CD4-positive, alpha-beta memory T cell (primary cell): Measurements from ENCODE around the gene FAM13B. TPM values are rescaled to one million over a fixed set of nuclear protein-coding genes. Genes with fewer than 3 reads are reported as not detected.
"Not testable (repeated sequence)": the region's sequence is repeated elsewhere in the genome, so short reads cannot be mapped to it uniquely, and the experiment has no call there.

Experiments
- CTCF ChIA-PET: fragments of 350-600 bp; sonication (Branson Sonifier 250); formaldehyde crosslinking; loops from one replicate; lab custom pipeline; 2021; ENCODE audit warnings: inconsistent platforms; ENCODE audit not compliant: partially characterized antibody; lab: Charles Lee
- POLR2A ChIA-PET: fragments of 350-600 bp; sonication (Branson Sonifier 250); formaldehyde crosslinking; loops from one replicate; lab custom pipeline; 2021; ENCODE audit not compliant: partially characterized antibody; lab: Charles Lee
- DNase-seq, 5 donors: peaks; one replicate each; pipeline versions ENCODE4 v3.0.0 to v3.0.0-alpha.2; 2020 to 2022; ENCODE audit warnings: mixed read lengths in 1 of 5
- H3K27ac ChIP-seq: one replicate; pipeline ENCODE4 v1.7.0; 2013; ENCODE audit warnings: low read depth, low read length
- H3K27me3 ChIP-seq: 2 replicates; pipeline ENCODE4 v1.7.0; 2013; ENCODE audit warnings: mild to moderate bottlenecking, low read length, moderate library complexity; ENCODE audit not compliant: insufficient read depth
- H3K36me3 ChIP-seq: 2 replicates; pipeline ENCODE4 v1.7.0; 2013; ENCODE audit warnings: mild to moderate bottlenecking, low read length, moderate library complexity; ENCODE audit not compliant: insufficient read depth
- H3K4me1 ChIP-seq: 2 replicates; pipeline ENCODE4 v1.7.0; 2013; ENCODE audit warnings: mild to moderate bottlenecking, low read length, moderate library complexity; ENCODE audit not compliant: insufficient read depth
- H3K4me3 ChIP-seq, 2 donors: one replicate each; pipeline ENCODE4 v1.7.0; 2013; ENCODE audit warnings: low read length in 2 of 2, mild to moderate bottlenecking in 1 of 2
- H3K9me3 ChIP-seq, 2 donors: one replicate each; pipeline ENCODE4 v1.7.0; 2013; ENCODE audit warnings: low read length in 2 of 2, control low read depth in 1 of 2; ENCODE audit not compliant: control insufficient read depth in 1 of 2
- H3K27ac Mint-ChIP-seq, 7 donors: one replicate each; pipeline ENCODE4 v1.8.0; 2020 to 2021; ENCODE audit warnings: mixed read lengths in 7 of 7, mild to moderate bottlenecking in 6 of 7, inconsistent platforms in 3 of 7, moderate library complexity in 3 of 7
- H3K27me3 Mint-ChIP-seq, 2 donors: one replicate each; pipeline ENCODE4 v1.8.0; 2020 to 2021; ENCODE audit warnings: mixed read lengths in 2 of 2
- H3K36me3 Mint-ChIP-seq, 2 donors: one replicate each; pipeline ENCODE4 v1.8.0; 2020 to 2021; ENCODE audit warnings: mixed read lengths in 2 of 2, inconsistent platforms in 1 of 2, mild to moderate bottlenecking in 1 of 2
- H3K4me1 Mint-ChIP-seq, 4 donors: one replicate each; pipeline ENCODE4 v1.8.0; 2020 to 2021; ENCODE audit warnings: mixed read lengths in 4 of 4, mild to moderate bottlenecking in 1 of 4
- H3K4me3 Mint-ChIP-seq, 8 donors: one replicate each; pipeline ENCODE4 v1.8.0; 2020 to 2021; ENCODE audit warnings: mixed read lengths in 8 of 8, mild to moderate bottlenecking in 7 of 8, moderate library complexity in 6 of 8, inconsistent platforms in 3 of 8
- H3K9me3 Mint-ChIP-seq, 8 donors: one replicate each; pipeline ENCODE4 v1.8.0; 2020 to 2021; ENCODE audit warnings: mixed read lengths in 8 of 8, mild to moderate bottlenecking in 5 of 8, inconsistent platforms in 3 of 8, moderate library complexity in 1 of 8
- intact Hi-C: fragments of 100-400 bp; cut with micrococcal nuclease; formaldehyde crosslinking; loops from one replicate; pipeline ENCODE4 v1.15.1; 2023
- polyA plus RNA-seq, 2 donors: library from polyadenylated mRNA; unstranded; fragments of 300-500 nt; fragmentation: Illumina TruSeq; gene quantifications; one replicate each; pipeline ENCODE4 v1.2.3, GENCODE V29; 2021
- total RNA-seq, 2 experiments: library from RNA; stranded (reverse); gene quantifications; one replicate each; pipeline ENCODE4 v1.2.3, GENCODE V29; 2021

The FAM13B gene
- total and polyA plus RNA-seq, 4 experiments from 2014 or later = 14.4 to 66.6 (median 45.5) TPM

- H3K27ac Mint-ChIP-seq = no peak overlapping the region
- no peak for DNase-seq
- no peak overlapping the region for H3K4me3 Mint-ChIP-seq
- peaks cover 0 to 1% of the 10 kb centered on the region in 2 donors for H3K27me3 Mint-ChIP-seq
- ChIA-PET CTCF (interaction anchor here (0.8 kb wide), 1 partner anchor 16 kb away, joined by 3 read pairs; no protein-coding TSS in a partner anchor), POLR2A (no interaction called here)
- H3K4me3 ChIP-seq = no peak overlapping the region
- no peaks in the 10 kb centered on the region for H3K9me3 ChIP-seq
- H3K4me1 ChIP-seq = no peaks in the 10 kb centered on the region
- H3K9me3 Mint-ChIP-seq = no peaks in the 10 kb centered on the region
- H3K27ac ChIP-seq = no peak overlapping the region
- no peaks in the 10 kb centered on the region for H3K27me3 ChIP-seq
- H3K36me3 Mint-ChIP-seq = no peaks in the 10 kb centered on the region
- intact Hi-C loops = no loop called here
- peaks cover 2 to 11% (median 7%) of the 10 kb centered on the region in 4 donors for H3K4me1 Mint-ChIP-seq
- H3K36me3 ChIP-seq = no peaks in the 10 kb centered on the region
Measured at GRCh38 chr5:138051441-138052296, 18.8 kb upstream of the FAM13B start.

- H3K4me1 Mint-ChIP-seq, DNase-seq, H3K4me3 ChIP-seq, intact Hi-C loops, H3K27ac ChIP-seq, H3K27me3 ChIP-seq, H3K36me3 Mint-ChIP-seq, H3K4me1 ChIP-seq, POLR2A ChIA-PET, H3K9me3 ChIP-seq, H3K4me3 Mint-ChIP-seq, H3K27me3 Mint-ChIP-seq, H3K27ac Mint-ChIP-seq, CTCF ChIA-PET, H3K9me3 Mint-ChIP-seq, H3K36me3 ChIP-seq: not testable (repeated sequence)
Measured at GRCh38 chr5:138045283-138045682, 12.4 kb upstream of the FAM13B start.

GRCh38 chr5:138038826-138039225, 5.9 kb upstream of the FAM13B start:
- Mint-ChIP-seq H3K27me3 (no peaks in the 10 kb centered on the region), H3K27ac (no peak overlapping the region), H3K4me3 (no peak overlapping the region), H3K4me1 (peaks cover 5 to 11% (median 8%) of the 10 kb centered on the region in 4 donors), H3K36me3 (peaks cover 0 to 1% of the 10 kb centered on the region in 2 donors), H3K9me3 (no peaks in the 10 kb centered on the region)
- intact Hi-C loops = loop anchor here (10.0 kb wide), 1 partner anchor 536 kb away; the partner anchor contains the start of gene HSPA9
- Histone ChIP-seq H3K27ac (no peak overlapping the region), H3K4me3 (no peak overlapping the region), H3K27me3 (no peaks in the 10 kb centered on the region), H3K9me3 (no peaks in the 10 kb centered on the region), H3K36me3 (no peaks in the 10 kb centered on the region), H3K4me1 (peaks cover 3% of the 10 kb centered on the region)
- no peak for DNase-seq
- ChIA-PET POLR2A (no interaction called here), CTCF (interaction anchor here (0.6 to 8.1 kb wide), 6 partner anchors 9 to 409 kb away, joined by 3 to 136 read pairs (median 3); no protein-coding TSS in a partner anchor)

DNA sequence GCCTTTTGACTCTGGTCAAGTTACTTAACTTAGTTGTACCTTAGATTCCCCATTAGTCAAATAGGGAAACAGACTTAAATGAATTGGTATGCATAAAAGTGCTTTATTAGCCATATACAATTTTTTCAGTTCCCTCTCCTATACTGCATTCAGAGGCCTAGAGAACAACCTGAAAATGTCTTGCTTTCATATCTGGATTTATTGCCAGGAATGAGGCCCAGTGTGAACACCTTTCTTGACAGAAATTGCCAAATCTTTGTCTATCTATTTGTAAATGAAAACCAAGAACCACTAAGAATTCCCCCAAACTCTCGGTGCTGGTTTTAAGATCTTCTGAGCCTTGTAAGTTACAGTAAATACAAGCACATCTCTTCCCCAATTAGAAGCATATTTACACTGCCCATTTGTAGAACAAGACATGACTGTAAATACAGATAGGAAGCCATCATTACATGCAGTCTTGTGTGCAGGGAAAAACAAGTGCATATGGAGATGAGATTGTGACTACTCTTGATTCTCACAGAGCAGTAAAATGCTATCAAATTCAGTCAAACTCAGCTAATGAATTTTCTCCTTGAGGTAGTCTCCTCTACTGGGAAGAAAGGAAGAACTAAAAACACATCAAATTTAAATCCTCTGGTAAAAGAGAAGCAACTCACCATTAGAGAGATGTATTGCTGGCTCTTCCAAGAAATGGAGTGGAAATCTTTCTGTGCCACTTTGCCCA, 5.2 kb upstream of the FAM13B start:
- no peak overlapping the region for H3K27ac ChIP-seq
- H3K4me1 Mint-ChIP-seq = peaks cover 9 to 18% (median 13%) of the 10 kb centered on the region in 4 donors
- H3K9me3 ChIP-seq = no peaks in the 10 kb centered on the region
- ChIA-PET CTCF (interaction anchor here (0.6 to 8.1 kb wide), 7 partner anchors 8 to 427 kb away, joined by 3 to 136 read pairs (median 3); partner anchors contain the start of gene EGR1), POLR2A (no interaction called here)
- intact Hi-C loops = loop anchor here (2.0 to 10.0 kb wide), 2 partner anchors 141 to 537 kb away; partner anchors contain the start of genes BRD8, HSPA9 and KIF20A
- H3K36me3 ChIP-seq = no peaks in the 10 kb centered on the region
- H3K4me1 ChIP-seq = peaks cover 8% of the 10 kb centered on the region
- no peak overlapping the region for H3K4me3 ChIP-seq
- no peak overlapping the region for H3K27ac Mint-ChIP-seq
- no peaks in the 10 kb centered on the region for H3K9me3 Mint-ChIP-seq
- no peak for DNase-seq
- peaks cover 0 to 1% of the 10 kb centered on the region in 2 donors for H3K36me3 Mint-ChIP-seq
- H3K27me3 Mint-ChIP-seq = no peaks in the 10 kb centered on the region
- H3K4me3 Mint-ChIP-seq = no peak overlapping the region
- no peaks in the 10 kb centered on the region for H3K27me3 ChIP-seq

- no peaks in the 10 kb centered on the region for H3K27me3 ChIP-seq
- Mint-ChIP-seq H3K4me3 (no peak overlapping the region), H3K27ac (no peak overlapping the region), H3K27me3 (no peaks in the 10 kb centered on the region), H3K9me3 (no peaks in the 10 kb centered on the region), H3K36me3 (peaks cover 0 to 4% of the 10 kb centered on the region in 2 donors), H3K4me1 (peaks cover 9 to 24% (median 14%) of the 10 kb centered on the region in 4 donors)
- intact Hi-C loops = loop anchor here (2.0 to 10.0 kb wide), 2 partner anchors 142 to 538 kb away; partner anchors contain the start of genes BRD8, HSPA9 and KIF20A
- H3K4me3 ChIP-seq = no peak overlapping the region
- ChIA-PET POLR2A (no interaction called here), CTCF (interaction anchor here (1.4 to 8.1 kb wide), 7 partner anchors 10 to 428 kb away, joined by 3 to 136 read pairs (median 10); partner anchors contain the start of gene EGR1)
- no peaks in the 10 kb centered on the region for H3K9me3 ChIP-seq
- no peak for DNase-seq
- H3K27ac ChIP-seq = no peak overlapping the region
- H3K36me3 ChIP-seq = no peaks in the 10 kb centered on the region
- peaks cover 8% of the 10 kb centered on the region for H3K4me1 ChIP-seq
Measured at GRCh38 chr5:138037271-138037670, 4.4 kb upstream of the FAM13B start.

GRCh38 chr5:138035605-138036537, 3.0 kb upstream of the FAM13B start:
- H3K36me3 ChIP-seq = no peaks in the 10 kb centered on the region
- H3K9me3 Mint-ChIP-seq = no peaks in the 10 kb centered on the region
- H3K27me3 ChIP-seq = no peaks in the 10 kb centered on the region
- no peak overlapping the region for H3K27ac ChIP-seq
- H3K4me1 ChIP-seq = peaks cover 20% of the 10 kb centered on the region
- H3K27ac Mint-ChIP-seq = peak overlapping the region; percentile 14 to 77 (median 72)
- ChIA-PET CTCF (interaction anchor here (0.7 to 8.1 kb wide), 28 partner anchors 8 to 401 kb away, joined by 3 to 136 read pairs (median 4); partner anchors contain the start of genes BRD8, KIF20A and PKD2L2), POLR2A (interaction anchor here (0.6 to 1.6 kb wide), 4 partner anchors 33 to 282 kb away, joined by 3 to 7 read pairs (median 3); partner anchors contain the start of gene HNRNPA0)
- peaks cover 18 to 38% (median 25%) of the 10 kb centered on the region in 4 donors for H3K4me1 Mint-ChIP-seq
- peaks cover 0 to 11% of the 10 kb centered on the region in 2 donors for H3K36me3 Mint-ChIP-seq
- no peak overlapping the region for H3K4me3 ChIP-seq
- H3K9me3 ChIP-seq = no peaks in the 10 kb centered on the region
- DNase-seq = peak; percentile 75 to 81 (median 76)
- peak overlapping the region in 7 of 8 donors; percentile 1 to 90 (median 56) for H3K4me3 Mint-ChIP-seq
- no peaks in the 10 kb centered on the region for H3K27me3 Mint-ChIP-seq
- intact Hi-C loops = loop anchor here (1.0 to 10.0 kb wide), 4 partner anchors 32 to 539 kb away; partner anchors contain the start of genes BRD8, HSPA9 and KIF20A
